GM18526 (cell line): Measurements from ENCODE around the gene CSNK1G3.

Source experiments
- POLR2A ChIP-seq: IDR thresholded peaks from 3 replicates; pipeline ENCODE4 v1.6.1; 2011; ENCODE audit not compliant: insufficient read length; ENCODE audit errors: extremely low read depth

Gene CSNK1G3

DNA sequence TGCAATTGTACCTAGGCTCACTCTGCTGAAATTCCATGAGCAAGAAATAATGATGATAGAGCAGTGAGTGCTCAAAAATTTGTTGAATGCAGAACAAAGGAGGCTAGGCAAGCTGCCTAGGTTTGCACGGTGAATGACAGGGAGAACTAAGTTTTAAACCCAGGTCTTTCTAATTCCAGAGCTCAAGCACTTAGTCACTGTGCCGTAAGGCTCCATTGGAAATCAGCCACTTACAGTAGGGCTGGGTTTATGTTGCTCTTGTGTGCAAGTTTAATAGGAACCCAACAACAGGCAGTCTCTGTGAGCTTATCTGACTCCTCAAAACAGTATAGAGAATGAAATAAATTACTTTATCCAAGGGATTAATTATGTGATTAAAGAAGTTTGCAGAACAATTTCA, 147.0 kb downstream of the CSNK1G3 start:
- TF ChIP-seq POLR2A = no peak

DNA sequence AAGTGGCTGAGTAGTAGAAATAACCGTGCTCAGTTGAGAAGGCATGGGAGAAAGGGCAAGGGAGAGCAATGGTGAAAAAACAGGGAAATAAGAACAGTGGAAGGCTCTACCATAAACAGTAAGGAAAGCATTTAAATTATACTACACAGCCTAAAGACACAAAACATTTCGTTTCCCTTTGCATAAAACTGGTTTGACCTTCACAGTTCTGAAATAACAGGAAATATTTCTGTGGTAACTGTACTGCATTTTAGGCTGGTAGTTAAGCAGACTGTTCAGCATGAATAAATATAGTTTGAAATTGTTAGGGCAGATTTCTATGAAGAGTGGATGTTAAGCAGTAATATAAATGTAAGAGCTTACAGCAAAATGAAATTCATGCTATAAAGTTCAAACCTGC, 147.5 kb downstream of the CSNK1G3 start:
- no peak for TF ChIP-seq POLR2A

DNA sequence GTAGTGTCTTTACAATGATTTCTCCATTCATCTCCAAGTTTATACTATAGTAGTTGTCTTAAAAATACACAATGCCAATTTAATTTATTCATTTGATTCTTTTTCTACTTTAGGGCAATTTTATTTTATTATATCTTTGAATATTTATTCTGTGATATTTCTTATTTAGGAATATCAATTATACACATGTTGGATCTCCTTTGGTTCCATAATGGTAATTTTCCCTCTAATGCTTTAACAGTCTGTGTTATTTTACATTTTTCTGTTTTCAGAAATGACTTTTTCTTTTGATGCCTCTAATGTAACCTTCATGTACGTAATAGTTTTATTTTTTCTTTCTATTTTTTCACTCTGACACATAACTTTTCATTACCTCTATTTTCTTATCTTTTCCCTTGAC, 153.0 kb downstream of the CSNK1G3 start:
- TF ChIP-seq POLR2A = no peak

DNA sequence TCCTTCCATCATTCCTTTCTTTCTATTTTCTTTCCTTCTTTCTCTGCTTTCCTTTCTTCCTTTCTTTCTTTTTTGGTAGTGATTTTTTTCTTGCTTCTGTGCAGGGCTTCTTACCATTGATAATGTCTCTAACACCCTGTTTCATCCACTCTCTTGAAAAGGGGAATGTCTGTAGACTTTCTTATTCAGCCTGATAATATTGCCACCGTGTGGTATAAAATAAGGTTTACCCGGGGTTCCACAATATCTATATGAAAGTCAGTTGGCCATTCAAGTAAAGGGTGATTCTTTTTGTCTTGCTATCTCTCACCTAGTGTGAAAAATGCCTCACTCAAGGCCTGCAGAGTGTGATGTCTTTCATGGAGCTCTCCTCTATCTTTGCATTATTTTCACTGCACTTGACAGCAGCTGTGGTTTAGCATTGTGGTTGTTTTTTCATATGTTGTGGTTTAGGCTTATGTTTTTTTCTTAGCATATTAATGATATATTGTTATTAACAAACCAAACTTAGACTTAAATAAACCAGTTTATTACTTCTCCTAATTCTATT, 153.9 kb downstream of the CSNK1G3 start:
- no peak for TF ChIP-seq POLR2A
